Keratinocyte (primary cell): ENCODE data around the gene TACC3.

Source experiments
- CTCF ChIP-seq, 3 experiments: IDR thresholded peaks in 1 of 3; conservative IDR thresholded peaks in 1 of 3; optimal IDR thresholded peaks in 1 of 3; 2 replicates in 2 of 3; 3 replicates in 1 of 3; pipeline versions ENCODE3 to v1.5.1; 2011; ENCODE audit warnings: low read length in 3 of 3, mild to moderate bottlenecking in 3 of 3, moderate library complexity in 2 of 3, control low read depth in 1 of 3, inconsistent platforms in 1 of 3; ENCODE audit not compliant: insufficient read depth in 2 of 3; ENCODE audit errors: extremely low read depth in 1 of 3
- EZH2 ChIP-seq: IDR thresholded peaks from one replicate; pipeline ENCODE4 v1.6.1; 2012; ENCODE audit warnings: inconsistent platforms, mild to moderate bottlenecking, low read length, moderate library complexity

- TF ChIP-seq CTCF (optimal IDR thresholded peaks at IDR 0.05 in 1 of 3, IDR thresholded peaks at IDR 0.05 in 1 of 3, conservative IDR thresholded peaks at IDR 0.05 in 1 of 3; ENCODE audit: extremely low read depth in 1 of 3, insufficient read depth in 2 of 3, low read length in 3 of 3) (no peak), EZH2 (no peak)
These were observed 68.2 kb downstream of the TACC3 start for GRCh38 chr4:1789552-1789951.
